Heart right ventricle (tissue), 16 donors: Measurements from ENCODE around the gene COL26A1. TPM values are rescaled to one million over a fixed set of nuclear protein-coding genes. Genes with fewer than 3 reads are reported as not detected.
"Not testable (repeated sequence)": the region's sequence is repeated elsewhere in the genome, so short reads cannot be mapped to it uniquely, and the experiment has no call there.

ENCODE experiments used
- ATAC-seq, 8 donors: fragments of 200-7000 bp; cut with Tn5 transposase; one replicate each; pipeline ENCODE4 v1.9.1; 2020; ENCODE audit warnings: mild to moderate bottlenecking in 8 of 8, moderate library complexity in 8 of 8, moderate number of reproducible peaks in 1 of 8
- DNase-seq, 2 donors: peaks; one replicate each; pipeline ENCODE4 v3.0.0-alpha.2; 2020
- H3K27ac ChIP-seq, 10 donors: fragments of 200-600 bp; sonication (generic) in 2 of 10; one replicate each; pipeline versions ENCODE4 v1.5.0 to v1.8.0; 2020 to 2022; ENCODE audit warnings: mild to moderate bottlenecking in 3 of 10
- H3K27me3 ChIP-seq, 7 donors: fragments of 200-600 bp; one replicate each; pipeline ENCODE4 v1.8.0; 2021 to 2022; ENCODE audit warnings: mild to moderate bottlenecking in 2 of 7
- H3K36me3 ChIP-seq, 9 donors: fragments of 200-600 bp; sonication (generic) in 1 of 9; one replicate each; pipeline versions ENCODE4 v1.5.0 to v1.8.0; 2020 to 2022; ENCODE audit warnings: mild to moderate bottlenecking in 2 of 9
- H3K4me1 ChIP-seq, 9 donors: fragments of 200-600 bp; sonication (generic) in 1 of 9; one replicate each; pipeline versions ENCODE4 v1.5.0 to v1.8.0; 2020 to 2022; ENCODE audit warnings: mild to moderate bottlenecking in 4 of 9
- H3K4me3 ChIP-seq, 10 donors: fragments of 200-600 bp; sonication (generic) in 2 of 10; one replicate each; pipeline versions ENCODE4 v1.5.0 to v1.8.0; 2020 to 2022; ENCODE audit warnings: mild to moderate bottlenecking in 7 of 10, moderate library complexity in 2 of 10
- H3K9me3 ChIP-seq, 11 donors: fragments of 200-600 bp in 10 of 11; sonication (generic) in 2 of 11; one replicate each; pipeline versions ENCODE4 v1.5.0 to v1.8.0; 2013 to 2022; ENCODE audit warnings: mild to moderate bottlenecking in 2 of 11, control low read depth in 1 of 11, moderate library complexity in 1 of 11
- CTCF ChIP-seq, 9 donors: fragments of 200-600 bp; sonication (generic) in 2 of 9; IDR thresholded peaks; one replicate each; pipeline versions ENCODE4 v1.5.0 to v1.8.0; 2021 to 2022; ENCODE audit warnings: antibody characterized with exemption in 9 of 9, mild to moderate bottlenecking in 5 of 9, moderate library complexity in 1 of 9
- WGBS, 2 donors: extraction: QIAGEN DNeasy Blood & Tissue Kit; methylation state at CpG; one replicate each; pipeline ENCODE4 v1.1.7; 2013; ENCODE audit warnings: inconsistent platforms in 1 of 2; 5-methylcytosine and 5-hydroxymethylcytosine counted together
- intact Hi-C, 10 donors: fragments of 100-400 bp; cut with DNase I; formaldehyde crosslinking; loops; one replicate each; pipeline versions ENCODE4 v1.11.1 to v1.14.2; 2022
- polyA plus RNA-seq, 2 donors: library from polyadenylated mRNA; stranded (reverse); fragments of 200-250 nt; gene quantifications; one replicate each; pipeline ENCODE4 v1.2.3, GENCODE V29; 2013
- total RNA-seq, 10 donors: library from RNA; stranded (reverse); fragmentation: NEBNext Ultra II Directional in 3 of 10; extraction: Animal tissue kit (Norgen Biotek cat#: 25700) in 3 of 10; gene quantifications; one replicate each; pipeline versions ENCODE4 v1.2.1 to v1.2.4, GENCODE V29; 2021 to 2023
- donor health status: Arrhythmogenic right ventricular cardiomyopathy.
- donor health status: ischemic (EF 13 %, LVEDD 7.1; RV severe dilation, severe dysfunction).
- donor health status: healthy with polysubstance abuse.
- donor health status: DM: no; HTN: yes; CAD: no.
- donor health status: DM: no; HTN: no; CAD: no.
- donor health status: ischemic (EF 25% LVEDD 6.9; RV normal size, moderate dysfunction).
- donor health status: ischemic (EF 25% LVEDD 5.7; RV mildly dilated, moderate dysfunction).
- donor health status: healthy.
- donor health status: DM: yes; HTN: yes; CAD: no.
- donor health status: Ischemic cardiomyopathy.
- donor health status: ischemic (EF 35%, LVEDD 5.7; RV mildly dilated, moderate dysfunction).
- donor health status: nonischemic (EF 11% LVEDD 7.7; RV severe dilation, severe dysfunction).
- donor health status: DM: yes; HTN: yes; CAD: no.
- donor health status: PGD.
- donor health status: ischemic (EF 29% LVEDD 5.4; RV normal size, mild dysfunction).
- donor health status: nonischemic (EF 23%, LVEDD 6.1; RV moderate dilation, normal function).

COL26A1 gene
- total and polyA plus RNA-seq, 12 donors: 0.07 to 0.50 TPM; not detected in 10

- intact Hi-C loops: loop anchor here in 1 of 10 donors (5.0 kb wide), 1 partner anchor 230 kb away; no protein-coding TSS in a partner anchor
- no peak overlapping the region for H3K4me3 ChIP-seq
- no peak for TF ChIP-seq CTCF (IDR thresholded peaks at IDR 0.05)
- peaks cover 0 to 20% (median 2%) of the 10 kb centered on the region in 7 donors for H3K27me3 ChIP-seq
- no peaks in the 10 kb centered on the region for H3K36me3 ChIP-seq
- no peak overlapping the region for H3K27ac ChIP-seq
- no peaks in the 10 kb centered on the region for H3K9me3 ChIP-seq
- 69 to 79% methylated on average over 8 of the region's 8 CpGs for WGBS, 2 donors
- H3K4me1 ChIP-seq: no peaks in the 10 kb centered on the region
- peak in 1 of 8 donors; percentile 24 for ATAC-seq
- no peak for DNase-seq
These were observed 194.7 kb downstream of the COL26A1 start for GRCh38 chr7:101557421-101557820.

GRCh38 chr7:101557978-101558741 lies 195.5 kb downstream of the COL26A1 start:
- Histone ChIP-seq H3K36me3 (no peaks in the 10 kb centered on the region), H3K9me3 (no peaks in the 10 kb centered on the region), H3K4me3 (no peak overlapping the region), H3K27ac (no peak overlapping the region), H3K27me3 (peaks cover 0 to 23% (median 5%) of the 10 kb centered on the region in 7 donors), H3K4me1 (peaks cover 0 to 1% (median 0%) of the 10 kb centered on the region in 9 donors)
- no peak for DNase-seq
- WGBS, 2 donors: 70 to 75% methylated on average over 9 of the region's 9 CpGs
- intact Hi-C loops: loop anchor here in 1 of 10 donors (5.0 kb wide), 1 partner anchor 229 kb away; no protein-coding TSS in a partner anchor
- no peak for ATAC-seq
- TF ChIP-seq CTCF (IDR thresholded peaks at IDR 0.05): no peak

GRCh38 chr7:101558742-101559325 lies 196.2 kb downstream of the COL26A1 start:
- ATAC-seq (no peak), DNase-seq (no peak)
- Histone ChIP-seq H3K27me3 (peaks cover 0 to 29% (median 5%) of the 10 kb centered on the region in 7 donors), H3K9me3 (no peaks in the 10 kb centered on the region), H3K27ac (no peak overlapping the region), H3K36me3 (no peaks in the 10 kb centered on the region), H3K4me3 (no peak overlapping the region), H3K4me1 (peaks cover 0 to 8% (median 0%) of the 10 kb centered on the region in 9 donors)
- 69 to 73% methylated on average over 9 of the region's 9 CpGs for WGBS, 2 donors
- TF ChIP-seq CTCF (IDR thresholded peaks at IDR 0.05): no peak
- intact Hi-C loops: loop anchor here in 1 of 10 donors (5.0 kb wide), 1 partner anchor 228 kb away; no protein-coding TSS in a partner anchor

- no peak for TF ChIP-seq CTCF (IDR thresholded peaks at IDR 0.05)
- no peak for ATAC-seq
- H3K9me3 ChIP-seq: no peaks in the 10 kb centered on the region
- no peak overlapping the region for H3K4me3 ChIP-seq
- peaks cover 0 to 34% (median 5%) of the 10 kb centered on the region in 7 donors for H3K27me3 ChIP-seq
- H3K27ac ChIP-seq: no peak overlapping the region
- WGBS, 2 donors: 89 to 92% methylated on average over 1 of the region's 1 CpG
- intact Hi-C loops: loop anchor here in 1 of 10 donors (5.0 kb wide), 1 partner anchor 228 kb away; no protein-coding TSS in a partner anchor
- H3K4me1 ChIP-seq: peaks cover 0 to 12% (median 0%) of the 10 kb centered on the region in 9 donors
- H3K36me3 ChIP-seq: no peaks in the 10 kb centered on the region
- DNase-seq: no peak
These were observed 196.9 kb downstream of the COL26A1 start for GRCh38 chr7:101559586-101559985.

DNA sequence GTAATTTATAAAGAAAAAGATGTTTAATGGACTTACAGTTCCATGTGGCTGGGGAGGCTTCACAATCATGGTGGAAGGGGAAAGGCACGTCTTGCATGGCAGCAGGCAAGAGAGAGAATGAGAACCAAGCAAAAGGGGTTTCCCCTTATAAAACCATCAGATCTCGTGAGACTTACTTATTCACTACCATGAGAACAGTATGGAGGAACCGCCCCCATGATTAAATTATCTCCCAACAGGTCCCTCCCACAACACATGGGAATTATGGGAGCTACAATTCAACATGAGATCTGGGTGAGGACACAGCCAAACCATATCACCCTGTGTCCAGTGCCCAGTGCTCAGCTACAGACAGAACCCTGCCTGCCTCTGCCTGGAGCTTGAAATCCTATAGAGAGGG lies 197.3 kb downstream of the COL26A1 start:
- Histone ChIP-seq H3K4me1 (peaks cover 0 to 12% (median 0%) of the 10 kb centered on the region in 9 donors), H3K27me3 (peaks cover 0 to 38% (median 5%) of the 10 kb centered on the region in 7 donors)
- DNase-seq, ATAC-seq, H3K9me3 ChIP-seq, H3K4me3 ChIP-seq, H3K36me3 ChIP-seq, intact Hi-C loops, H3K27ac ChIP-seq: not testable (repeated sequence)
- 84 to 88% methylated on average over 3 of the region's 3 CpGs for WGBS, 2 donors
